Activated CD8-positive, alpha-beta T cell treated with anti-CD3 and anti-CD28 coated beads for 36 hours (primary cell): ENCODE data around the gene RNF224. TPM values are rescaled to one million over a fixed set of nuclear protein-coding genes. Genes with fewer than 3 reads are reported as not detected.

Experiments used
- ATAC-seq: fragments of 200-7000 bp; cut with Tn5 transposase; one replicate; pipeline ENCODE4 v1.10.0; 2021; ENCODE audit warnings: mild to moderate bottlenecking, moderate library complexity
- CTCF ChIA-PET: fragments of 350-600 bp; sonication (Branson Sonifier 250); formaldehyde crosslinking; loops from one replicate; lab custom pipeline; 2021; ENCODE audit warnings: antibody characterized with exemption; lab: Charles Lee
- POLR2A ChIA-PET: fragments of 350-600 bp; sonication (Branson Sonifier 250); formaldehyde crosslinking; loops from one replicate; lab custom pipeline; 2021; ENCODE audit warnings: antibody characterized with exemption; lab: Charles Lee
- DNase-seq: peaks from one replicate; pipeline ENCODE4 v3.0.0-alpha.2; 2020
- H3K27ac Mint-ChIP-seq: one replicate; pipeline ENCODE4 v1.8.0; 2021; ENCODE audit warnings: mild to moderate bottlenecking, mixed read lengths
- H3K27me3 Mint-ChIP-seq: one replicate; pipeline ENCODE4 v1.8.0; 2021; ENCODE audit warnings: mixed read lengths
- H3K36me3 Mint-ChIP-seq: one replicate; pipeline ENCODE4 v1.8.0; 2021; ENCODE audit warnings: low read depth, mixed read lengths
- H3K4me1 Mint-ChIP-seq: one replicate; pipeline ENCODE4 v1.8.0; 2021; ENCODE audit warnings: low read depth, mixed read lengths
- H3K4me3 Mint-ChIP-seq: one replicate; pipeline ENCODE4 v1.8.0; 2021; ENCODE audit warnings: mild to moderate bottlenecking, moderate library complexity, mixed read lengths
- H3K9me3 Mint-ChIP-seq: one replicate; pipeline ENCODE4 v1.8.0; 2021; ENCODE audit warnings: mixed read lengths
- intact Hi-C: fragments of 100-400 bp; cut with micrococcal nuclease; formaldehyde crosslinking; loops from one replicate; pipeline ENCODE4 v1.10.0; 2022
- total RNA-seq, 2 experiments: library from RNA; stranded (reverse); gene quantifications; one replicate each; pipeline ENCODE4 v1.2.3, GENCODE V29; 2021
- TF ChIP-seq, protein P1 (sequence below): fragments of 200-600 bp; IDR thresholded peaks from one replicate; pipeline ENCODE4 v1.8.0; 2022; ENCODE audit warnings: antibody characterized with exemption, mild to moderate bottlenecking

The RNF224 gene
- total RNA-seq, 2 experiments from 2014 or later, result not detected

GRCh38 chr9:137194909-137195308 is 32.4 kb upstream of the RNF224 start:
- DNase-seq, result no peak
- TF ChIP-seq, protein P1, sequence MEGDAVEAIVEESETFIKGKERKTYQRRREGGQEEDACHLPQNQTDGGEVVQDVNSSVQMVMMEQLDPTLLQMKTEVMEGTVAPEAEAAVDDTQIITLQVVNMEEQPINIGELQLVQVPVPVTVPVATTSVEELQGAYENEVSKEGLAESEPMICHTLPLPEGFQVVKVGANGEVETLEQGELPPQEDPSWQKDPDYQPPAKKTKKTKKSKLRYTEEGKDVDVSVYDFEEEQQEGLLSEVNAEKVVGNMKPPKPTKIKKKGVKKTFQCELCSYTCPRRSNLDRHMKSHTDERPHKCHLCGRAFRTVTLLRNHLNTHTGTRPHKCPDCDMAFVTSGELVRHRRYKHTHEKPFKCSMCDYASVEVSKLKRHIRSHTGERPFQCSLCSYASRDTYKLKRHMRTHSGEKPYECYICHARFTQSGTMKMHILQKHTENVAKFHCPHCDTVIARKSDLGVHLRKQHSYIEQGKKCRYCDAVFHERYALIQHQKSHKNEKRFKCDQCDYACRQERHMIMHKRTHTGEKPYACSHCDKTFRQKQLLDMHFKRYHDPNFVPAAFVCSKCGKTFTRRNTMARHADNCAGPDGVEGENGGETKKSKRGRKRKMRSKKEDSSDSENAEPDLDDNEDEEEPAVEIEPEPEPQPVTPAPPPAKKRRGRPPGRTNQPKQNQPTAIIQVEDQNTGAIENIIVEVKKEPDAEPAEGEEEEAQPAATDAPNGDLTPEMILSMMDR, result no peak
- Mint-ChIP-seq H3K36me3 (peaks cover 2% of the 10 kb centered on the region), H3K9me3 (no peaks in the 10 kb centered on the region), H3K27ac (no peak overlapping the region), H3K27me3 (no peaks in the 10 kb centered on the region), H3K4me3 (no peak overlapping the region), H3K4me1 (peaks cover 9% of the 10 kb centered on the region)
- ChIA-PET POLR2A (interaction anchor here (0.8 to 1.1 kb wide), 3 partner anchors 10 to 88 kb away, joined by 3 to 4 read pairs (median 4); partner anchors contain the start of genes NDOR1 and TMEM203), CTCF (no interaction called here)
- ATAC-seq, result no peak
- intact Hi-C loops, result no loop called here

DNA sequence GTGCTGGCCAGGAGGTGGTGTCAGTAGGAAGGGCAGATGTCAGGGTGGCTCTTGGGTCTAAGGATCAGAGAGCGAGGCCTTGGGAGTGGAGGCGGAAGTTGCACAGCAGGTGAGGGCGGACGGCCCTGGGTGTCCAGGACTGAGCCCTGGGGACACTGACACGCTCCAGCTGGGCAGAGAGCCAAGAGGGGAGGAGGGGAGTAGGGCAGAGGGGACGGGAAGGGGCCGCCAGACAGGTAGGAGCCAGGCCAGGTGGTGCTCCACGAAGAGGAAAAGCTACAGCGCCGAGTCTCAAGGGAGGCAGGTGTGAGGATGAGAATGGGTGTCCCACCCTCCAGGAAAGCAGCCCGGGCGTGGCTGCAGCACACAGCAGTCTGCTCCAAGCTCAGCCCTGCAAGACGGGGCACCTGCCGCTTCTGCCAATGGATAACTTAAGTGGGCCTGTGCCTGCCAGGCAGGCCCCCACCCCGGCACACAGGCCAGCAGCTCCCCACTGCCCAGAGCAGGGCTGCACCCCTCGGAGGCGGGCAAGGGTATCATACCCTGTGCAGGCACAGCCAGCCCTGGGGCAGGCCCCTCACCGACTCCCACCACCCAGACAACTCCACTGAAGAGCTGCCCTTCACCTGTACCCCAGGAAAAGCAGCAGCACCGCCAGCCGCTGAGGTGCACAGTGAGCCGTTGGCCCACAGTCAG is 31.6 kb upstream of the RNF224 start:
- DNase-seq (no peak), ATAC-seq (no peak)
- Mint-ChIP-seq H3K4me3 (no peak overlapping the region), H3K9me3 (no peaks in the 10 kb centered on the region), H3K27me3 (no peaks in the 10 kb centered on the region), H3K36me3 (peaks cover 2% of the 10 kb centered on the region), H3K4me1 (peaks cover 4% of the 10 kb centered on the region), H3K27ac (no peak overlapping the region)
- ChIA-PET CTCF (no interaction called here), POLR2A (interaction anchor here (0.8 to 1.0 kb wide), 2 partner anchors 49 to 89 kb away, joined by 3 to 4 read pairs; no protein-coding TSS in a partner anchor)
- intact Hi-C loops, result no loop called here
- TF ChIP-seq, protein P1, result no peak

GRCh38 chr9:137198051-137198901 is 29.0 kb upstream of the RNF224 start:
- peak overlapping the region; percentile 50 for H3K4me3 Mint-ChIP-seq
- H3K27ac Mint-ChIP-seq, result no peak overlapping the region
- TF ChIP-seq, protein P1, result no peak
- intact Hi-C loops, result no loop called here
- H3K27me3 Mint-ChIP-seq, result no peaks in the 10 kb centered on the region
- no peaks in the 10 kb centered on the region for H3K36me3 Mint-ChIP-seq
- no peaks in the 10 kb centered on the region for H3K9me3 Mint-ChIP-seq
- peaks cover 16% of the 10 kb centered on the region for H3K4me1 Mint-ChIP-seq
- DNase-seq (no peak), ATAC-seq (no peak)
- CTCF ChIA-PET, result interaction anchor here (1.6 to 1.9 kb wide), 2 partner anchors 9 to 22 kb away, joined by 4 to 7 read pairs; partner anchors contain the start of gene SSNA1
- POLR2A ChIA-PET, result interaction anchor here (0.6 to 2.0 kb wide), 5 partner anchors 9 to 74 kb away, joined by 3 to 9 read pairs (median 4); partner anchors contain the start of genes ANAPC2 and SSNA1

DNA sequence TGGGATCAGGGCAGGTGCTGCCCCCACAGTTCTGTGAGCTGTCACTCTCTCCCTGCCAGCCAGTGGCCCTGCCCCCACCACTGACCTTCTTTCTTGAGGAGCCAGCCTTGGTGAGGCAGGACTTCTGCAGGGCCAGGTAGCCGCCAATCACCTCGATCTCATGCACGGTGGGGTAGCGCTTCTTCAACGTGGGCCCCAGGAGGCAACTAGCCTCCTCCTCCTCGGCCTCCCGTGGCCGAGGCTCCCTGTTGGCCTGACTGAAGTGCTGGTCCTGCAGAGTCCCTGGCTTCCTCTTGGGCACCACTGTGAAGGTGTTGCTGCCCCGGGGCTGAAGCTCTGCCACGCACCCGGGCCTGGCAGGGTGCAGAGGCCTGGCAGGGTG is 28.4 kb upstream of the RNF224 start:
- ChIA-PET CTCF (interaction anchor here (1.6 to 1.9 kb wide), 2 partner anchors 10 to 22 kb away, joined by 4 to 7 read pairs; partner anchors contain the start of gene SSNA1), POLR2A (interaction anchor here (1.1 to 2.0 kb wide), 2 partner anchors 10 to 18 kb away, joined by 4 to 9 read pairs; partner anchors contain the start of genes ANAPC2 and SSNA1)
- DNase-seq (no peak), ATAC-seq (no peak)
- H3K4me1 Mint-ChIP-seq, result peaks cover 17% of the 10 kb centered on the region
- TF ChIP-seq, protein P1, result no peak
- peak overlapping the region; percentile 50 for H3K4me3 Mint-ChIP-seq
- no peaks in the 10 kb centered on the region for H3K27me3 Mint-ChIP-seq
- H3K27ac Mint-ChIP-seq, result no peak overlapping the region
- intact Hi-C loops, result no loop called here
- no peaks in the 10 kb centered on the region for H3K36me3 Mint-ChIP-seq
- no peaks in the 10 kb centered on the region for H3K9me3 Mint-ChIP-seq
